ENCODE results near the gene SRXN1. TPM values are rescaled to one million over a fixed set of nuclear protein-coding genes. Genes with fewer than 3 reads are reported as not detected.

The SRXN1 gene
- total RNA-seq, 1 donor from 2014 or later = 13.2 TPM

DNA sequence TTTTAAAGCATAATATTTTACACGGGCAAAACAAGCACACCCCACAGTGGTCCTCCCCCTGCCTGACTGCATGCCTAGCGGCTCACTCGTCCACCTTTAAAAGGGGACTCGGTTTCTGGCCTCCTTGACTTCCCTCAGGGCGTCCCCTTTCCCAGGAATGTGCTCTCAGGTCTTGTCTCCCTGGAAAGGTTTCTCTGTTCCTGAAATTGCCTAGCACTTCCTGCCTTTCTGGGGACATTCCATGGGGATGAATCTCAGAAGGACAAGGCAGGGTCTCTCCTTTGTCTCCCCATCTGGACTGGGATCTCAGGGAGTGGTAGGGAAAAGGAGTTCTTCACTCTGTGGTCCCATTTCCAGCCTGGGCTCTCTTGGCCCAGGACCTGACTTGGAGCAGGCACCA is 47.8 kb downstream of the SRXN1 start:
- no peak for DNase-seq

DNA sequence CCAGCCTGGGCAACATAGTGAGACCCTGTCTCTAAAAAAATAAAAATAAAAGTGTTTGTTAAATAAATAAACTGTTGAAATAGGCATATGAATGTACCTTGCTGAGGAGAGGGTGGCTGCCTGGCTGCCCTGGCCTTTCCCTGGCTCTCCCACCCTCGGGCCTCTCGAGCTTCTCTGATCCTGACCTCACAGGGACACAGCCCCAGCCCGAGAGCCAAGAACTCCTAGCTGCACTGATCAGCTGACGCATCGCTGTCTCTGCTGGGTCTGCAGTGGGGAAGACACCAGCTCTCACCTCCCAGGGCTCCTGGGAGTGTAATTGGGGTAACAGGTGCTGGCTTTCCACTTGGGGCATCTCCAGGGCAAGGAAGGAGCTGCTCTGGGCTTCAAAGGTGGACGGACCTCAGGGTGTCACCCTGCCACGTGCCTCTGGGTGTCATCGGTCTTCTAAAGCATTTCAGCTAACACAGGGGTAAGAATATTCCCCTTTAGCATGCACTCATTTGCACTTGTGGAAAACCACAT is 49.8 kb downstream of the SRXN1 start:
- no peak for DNase-seq

DNA sequence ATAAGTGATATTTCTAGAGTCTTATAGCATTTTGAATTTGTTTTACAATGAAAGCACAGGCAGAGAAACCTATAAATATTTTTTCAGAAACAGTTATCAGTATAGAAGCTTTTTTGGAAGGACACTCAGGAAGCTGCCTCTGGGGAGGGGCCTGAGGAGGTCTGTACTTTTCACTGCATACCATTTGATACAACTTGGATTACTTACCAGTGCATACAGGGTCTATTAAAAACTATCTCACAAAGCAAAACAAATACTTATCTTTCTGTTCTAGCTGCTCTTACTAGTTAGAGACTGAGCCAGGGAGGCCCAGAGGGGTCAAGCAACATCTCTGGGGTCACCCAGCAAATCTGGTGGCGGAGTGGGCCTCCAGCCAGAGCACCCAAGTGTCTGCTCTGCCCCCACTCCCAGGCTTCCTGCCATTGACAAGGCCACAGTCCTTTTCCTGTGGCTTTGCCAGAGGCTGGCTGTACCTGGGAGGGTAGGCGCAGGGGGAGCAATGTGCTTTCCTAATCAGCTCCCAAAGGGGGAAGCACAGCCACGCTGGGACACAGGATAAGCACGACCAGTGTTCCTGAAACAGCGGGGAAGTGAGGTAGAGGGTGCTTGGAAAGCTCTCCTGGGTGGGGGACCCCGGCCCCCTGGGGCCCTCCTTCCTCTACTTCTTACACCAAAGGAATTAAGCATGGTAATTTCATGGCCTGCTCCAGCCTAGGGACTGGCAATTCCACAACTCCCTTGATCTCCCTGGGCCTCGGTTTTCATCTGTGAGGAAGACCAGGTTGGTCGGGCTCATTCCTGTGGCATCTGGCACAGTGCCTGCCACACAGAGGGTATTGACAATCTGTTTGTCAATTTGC is 50.7 kb downstream of the SRXN1 start:
- DNase-seq = no peak

DNA sequence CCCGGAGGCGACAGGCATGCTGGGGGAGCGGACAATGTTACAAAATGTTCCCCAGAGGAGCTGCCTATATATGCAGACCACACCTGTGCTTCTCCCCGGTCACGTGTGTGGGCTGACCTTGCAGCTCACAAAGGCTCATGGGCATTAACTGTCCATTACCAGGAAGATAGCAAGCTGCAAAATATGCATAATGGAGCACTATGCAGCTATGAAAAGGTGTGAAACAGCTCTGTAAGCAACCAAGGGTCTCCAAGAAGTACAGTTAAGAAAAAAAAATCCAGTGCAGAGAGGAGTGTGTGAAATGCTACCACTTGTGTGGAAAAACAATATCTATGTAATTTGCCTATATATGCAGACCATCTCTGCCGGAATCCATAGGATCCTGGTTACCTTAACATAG is 52.3 kb downstream of the SRXN1 start:
- no peak for DNase-seq

DNA sequence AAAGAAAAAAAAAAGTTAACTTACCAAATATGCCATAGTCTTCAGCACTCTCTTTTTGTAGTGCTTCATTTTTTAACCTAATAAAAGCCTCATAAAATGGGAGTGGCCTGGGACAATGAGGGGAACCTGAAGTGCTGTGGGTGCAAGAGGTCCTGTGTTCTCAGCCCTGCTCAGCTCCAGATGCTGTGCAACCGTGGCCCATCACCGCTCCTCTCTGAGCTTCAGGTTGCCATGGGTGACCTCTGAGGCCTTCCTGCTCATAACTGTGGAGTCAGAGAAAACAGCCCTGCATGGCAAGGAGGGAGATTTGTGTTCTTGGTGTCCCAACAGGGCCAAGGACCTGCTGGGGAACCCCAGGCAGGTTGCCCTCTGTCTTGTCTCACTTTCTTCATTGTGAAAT is 52.9 kb downstream of the SRXN1 start:
- no peak for DNase-seq

DNA sequence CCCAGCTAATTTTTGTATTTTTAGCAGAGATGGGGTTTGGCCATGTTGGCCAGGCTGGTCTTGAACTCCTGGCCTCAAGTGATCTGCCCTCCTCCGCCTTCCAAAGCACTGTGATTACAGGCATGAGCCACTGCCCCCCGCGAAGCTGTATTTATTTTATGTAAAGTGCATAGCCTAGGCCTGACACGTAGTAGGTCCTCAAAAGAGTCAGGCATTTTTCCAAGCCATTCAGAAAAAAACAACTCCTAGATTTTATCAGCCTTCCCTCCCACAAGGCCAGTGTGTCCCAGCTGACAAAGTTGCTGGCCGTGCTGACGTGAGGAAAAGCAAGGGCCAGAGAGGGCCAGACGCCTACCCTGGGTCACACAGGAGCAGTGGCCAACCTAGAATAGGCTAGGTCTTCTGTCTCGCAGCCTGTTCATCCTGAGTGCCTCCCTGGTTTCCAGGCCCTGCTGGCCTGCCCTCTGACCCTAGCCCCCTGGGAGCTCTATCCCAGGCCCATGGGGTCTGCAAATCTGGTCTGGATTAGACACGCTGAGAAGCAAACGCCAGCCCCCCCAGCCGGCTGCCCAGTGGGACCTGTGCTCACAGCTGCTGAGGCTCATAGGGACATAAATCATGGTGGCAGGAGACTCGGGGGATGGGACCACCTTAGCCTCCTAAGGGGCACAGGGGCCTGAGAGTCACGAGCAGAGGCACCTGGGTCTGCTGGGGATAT is 54.7 kb downstream of the SRXN1 start:
- DNase-seq = no peak

DNA sequence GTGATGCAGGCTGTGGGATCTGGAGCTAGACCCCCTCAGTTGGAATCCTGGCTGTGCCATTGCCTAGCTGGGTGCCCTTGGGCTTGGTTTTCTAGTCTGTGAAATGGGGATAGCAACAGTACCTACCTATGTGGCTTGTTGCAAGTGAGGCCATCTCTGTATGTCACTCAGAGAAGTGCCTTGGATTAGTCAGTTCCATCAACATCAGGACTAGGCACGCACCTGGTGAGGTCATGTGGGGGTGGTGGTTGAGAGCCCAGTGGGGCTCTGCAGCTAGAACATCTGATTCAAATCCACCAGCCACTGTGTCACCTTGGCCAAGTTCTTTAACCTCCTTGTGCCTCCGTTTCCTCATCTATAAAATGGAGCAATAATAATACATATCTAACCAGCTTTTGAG is 55.4 kb downstream of the SRXN1 start:
- DNase-seq = no peak

Other genes with a start within 250 kb of the SRXN1 start
- 54.1 TPM for gene RBCK1, start 244.9 kb downstream of the SRXN1 start, total RNA-seq
- gene TBC1D20, start 190.7 kb downstream of the SRXN1 start, total RNA-seq = 30.5 TPM
- gene CSNK2A1, start 109.4 kb downstream of the SRXN1 start, total RNA-seq = 203 TPM
- 4.0 TPM for gene TCF15, start 42.9 kb downstream of the SRXN1 start, total RNA-seq
- not detected for gene SCRT2, start 22.6 kb upstream of the SRXN1 start, total RNA-seq
- 0.82 TPM for gene SLC52A3, start 115.3 kb upstream of the SRXN1 start, total RNA-seq
- gene FAM110A, start 180.5 kb upstream of the SRXN1 start, total RNA-seq = 4.9 TPM

All from tongue (tissue), 2 donors.